TTC549 (cell line): ENCODE data around the gene CNIH1.
"Not testable (repeated sequence)": the region's sequence is repeated elsewhere in the genome, so short reads cannot be mapped to it uniquely, and the experiment has no call there.

Experiments
- FAIRE-seq: peaks from 2 replicates; lab custom pipeline; 2012; peaks lifted over from hg19 to GRCh38; lab: Jason Lieb, UNC

Gene CNIH1

DNA sequence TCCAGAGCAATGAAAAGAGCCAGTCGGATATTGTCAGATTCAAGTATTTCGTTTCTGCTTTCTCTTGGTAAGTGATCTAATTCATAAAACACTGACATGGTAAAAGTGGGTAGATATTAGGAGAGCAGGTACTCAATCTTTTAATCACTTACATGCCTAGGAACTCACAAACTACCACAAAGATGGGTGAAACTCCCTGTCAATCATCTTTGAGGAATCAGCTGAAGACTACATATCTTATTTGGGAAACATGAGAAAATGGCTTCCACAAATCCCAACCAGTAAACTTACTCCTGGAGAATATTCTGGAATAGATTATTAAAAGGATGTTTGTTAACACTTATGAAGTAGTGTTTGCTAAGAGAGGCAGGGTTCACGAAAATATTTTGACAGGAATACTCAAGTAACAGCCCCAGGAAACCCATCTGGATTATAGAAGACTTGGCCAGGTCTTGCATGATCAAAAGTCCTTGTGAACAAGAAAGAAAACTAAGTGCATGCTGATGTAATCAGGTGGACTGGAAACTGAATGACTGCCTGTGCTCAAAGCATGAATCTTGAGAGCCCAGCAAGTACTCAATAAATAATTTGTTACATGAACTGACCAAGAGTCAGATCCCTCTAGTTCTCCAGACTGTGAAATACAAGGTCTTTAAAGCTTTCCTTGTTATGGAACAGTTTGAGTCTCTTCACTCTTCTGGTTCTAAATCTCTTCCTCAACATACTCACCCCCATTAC lies 15.5 kb downstream of the CNIH1 start:
- no peak for FAIRE-seq

DNA sequence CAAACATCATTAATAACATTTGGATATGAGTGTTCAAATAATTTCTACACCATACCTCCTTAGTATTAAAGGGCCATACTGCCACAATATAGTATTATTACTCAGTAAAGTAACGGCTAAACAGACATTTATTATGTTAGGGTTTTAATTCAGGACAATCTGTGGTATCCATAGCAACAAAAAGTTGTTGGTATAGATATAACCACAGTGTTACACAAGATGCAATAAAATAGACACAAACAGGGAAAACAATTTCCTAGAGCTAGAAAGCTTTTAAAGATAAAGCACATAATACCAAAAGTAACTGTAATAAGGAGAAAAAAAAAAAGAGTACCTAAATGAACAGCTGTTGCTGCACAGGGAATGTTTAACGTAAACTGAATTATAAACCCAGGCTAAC lies 16.1 kb downstream of the CNIH1 start:
- FAIRE-seq, result no peak

DNA sequence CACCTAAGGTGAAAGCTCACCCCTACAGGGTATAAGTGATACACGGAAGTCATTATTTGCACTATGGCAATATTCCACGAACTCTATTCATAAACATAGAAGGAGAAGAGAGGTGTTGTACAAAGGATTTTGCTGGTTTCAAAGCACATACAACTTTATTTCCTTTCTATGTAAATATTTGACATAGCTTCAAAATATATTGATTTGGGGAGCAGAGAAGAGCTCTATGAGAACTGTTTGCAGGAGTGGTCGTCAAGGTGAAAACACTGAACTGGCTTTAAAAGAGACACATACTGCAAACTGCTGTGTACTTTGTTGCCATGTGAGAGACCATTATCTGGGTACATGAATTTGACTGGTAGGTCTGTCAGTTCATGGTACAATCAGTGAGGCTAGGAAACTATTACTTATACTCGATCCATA lies 16.7 kb downstream of the CNIH1 start:
- no peak for FAIRE-seq

DNA sequence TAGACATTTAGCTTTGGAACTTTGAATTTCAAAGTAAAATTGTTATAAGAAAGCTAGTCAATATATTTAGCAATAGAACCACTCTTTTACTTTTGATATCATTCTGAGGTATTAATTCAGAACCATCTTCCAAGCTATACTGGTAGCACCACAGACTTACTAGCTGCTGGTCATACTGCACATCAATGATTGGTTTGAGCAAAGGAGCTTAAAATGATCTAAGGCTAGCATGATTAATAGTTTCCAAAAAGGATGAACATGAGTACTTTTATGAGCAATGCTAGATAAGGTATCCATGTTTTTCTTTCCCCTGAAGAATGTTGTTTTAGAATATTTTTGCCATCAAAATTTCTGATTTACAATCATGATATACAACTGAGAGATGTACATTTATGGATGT lies 17.2 kb downstream of the CNIH1 start:
- no peak for FAIRE-seq

DNA sequence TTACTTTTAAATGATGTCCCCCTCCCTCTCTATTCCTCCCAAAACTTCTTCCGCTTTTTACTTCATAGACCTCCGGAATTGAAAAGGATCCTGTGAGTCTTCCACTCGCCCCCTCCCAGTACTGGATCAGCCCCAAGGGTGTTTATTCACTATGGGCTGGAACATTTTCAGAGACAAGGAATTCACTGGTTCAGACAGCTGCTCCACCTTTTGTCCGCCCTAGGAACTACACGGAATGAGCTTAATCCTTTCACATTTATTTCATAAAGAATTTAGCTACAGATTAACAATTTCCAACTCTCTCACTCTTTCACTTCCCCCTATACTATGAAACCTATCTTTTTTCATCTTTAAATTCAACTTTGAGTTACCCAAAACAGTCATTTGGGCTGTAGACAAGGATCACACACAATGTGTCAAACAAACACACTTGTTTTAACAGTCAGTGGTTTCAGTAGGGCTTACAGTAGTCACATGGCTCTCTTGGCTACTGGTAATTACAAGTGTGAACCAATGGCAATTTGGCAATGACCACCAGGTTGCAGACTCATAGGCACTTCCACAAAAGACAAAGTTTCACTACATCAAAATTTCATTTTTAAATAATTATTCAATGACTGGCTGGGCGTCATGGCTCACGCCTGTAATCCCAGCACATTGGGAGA lies 20.6 kb downstream of the CNIH1 start:
- FAIRE-seq, result peak; percentile 34

DNA sequence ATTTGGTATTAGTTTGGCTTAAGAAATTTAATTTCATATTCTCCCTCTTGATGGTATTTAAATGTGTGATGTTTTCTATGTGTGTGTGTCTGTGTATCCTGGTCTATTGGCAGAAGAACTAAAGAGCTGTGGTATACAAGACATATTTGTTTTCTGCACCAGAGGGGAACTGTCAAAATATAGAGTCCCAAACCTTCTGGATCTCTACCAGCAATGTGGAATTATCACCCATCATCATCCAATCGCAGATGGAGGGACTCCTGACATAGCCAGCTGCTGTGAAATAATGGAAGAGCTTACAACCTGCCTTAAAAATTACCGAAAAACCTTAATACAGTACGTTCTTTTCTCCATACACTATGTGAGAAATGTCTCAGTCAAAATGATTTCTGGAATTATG lies 29.8 kb downstream of the CNIH1 start:
- FAIRE-seq, result no peak

DNA sequence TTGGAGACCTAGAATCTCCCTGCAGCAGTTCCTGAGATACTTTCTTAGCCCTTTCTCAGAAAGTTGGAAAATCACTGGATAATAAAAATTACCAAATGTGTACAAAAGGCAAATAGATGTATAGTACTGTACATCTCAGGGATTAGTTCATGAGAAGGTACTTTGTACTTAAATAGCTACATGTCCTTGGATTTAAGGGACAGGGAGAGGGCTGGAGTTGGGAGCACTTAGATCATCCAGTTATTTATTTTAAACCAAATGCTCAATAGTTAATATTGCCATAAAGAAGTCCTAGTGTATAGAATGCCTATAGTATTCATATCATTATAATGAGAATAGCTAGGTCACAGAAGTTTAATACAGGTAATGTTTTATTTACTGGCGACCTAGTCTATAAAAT lies 31.0 kb downstream of the CNIH1 start:
- FAIRE-seq, result no peak

DNA sequence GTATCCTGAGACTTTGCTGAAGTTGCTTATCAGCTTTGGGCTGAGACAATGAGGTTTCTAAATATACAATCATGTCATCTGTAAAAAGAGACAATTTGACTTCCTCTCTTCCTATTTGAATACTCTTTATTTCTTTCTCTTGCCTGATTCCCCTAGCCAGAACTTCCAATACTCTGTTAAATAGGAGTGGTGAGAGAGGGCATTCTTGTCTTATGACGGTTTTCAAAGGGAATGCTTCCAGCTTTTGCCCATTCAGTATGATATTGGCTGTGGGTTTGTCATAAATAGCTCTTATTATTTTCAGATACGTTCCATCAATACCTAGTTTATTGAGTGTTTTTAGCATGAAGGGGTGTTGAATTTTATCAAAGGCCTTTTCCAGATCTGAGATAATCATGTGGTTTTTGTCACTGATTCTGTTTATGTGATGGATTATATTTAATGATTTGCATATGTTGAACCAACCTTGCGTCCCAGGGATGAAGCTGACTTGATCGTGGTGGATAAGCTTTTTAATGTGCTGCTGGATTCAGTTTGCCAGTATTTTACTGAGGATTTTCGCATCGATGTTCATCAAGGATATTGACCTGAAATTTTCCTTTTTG lies 37.7 kb downstream of the CNIH1 start:
- FAIRE-seq, result not testable (repeated sequence)

DNA sequence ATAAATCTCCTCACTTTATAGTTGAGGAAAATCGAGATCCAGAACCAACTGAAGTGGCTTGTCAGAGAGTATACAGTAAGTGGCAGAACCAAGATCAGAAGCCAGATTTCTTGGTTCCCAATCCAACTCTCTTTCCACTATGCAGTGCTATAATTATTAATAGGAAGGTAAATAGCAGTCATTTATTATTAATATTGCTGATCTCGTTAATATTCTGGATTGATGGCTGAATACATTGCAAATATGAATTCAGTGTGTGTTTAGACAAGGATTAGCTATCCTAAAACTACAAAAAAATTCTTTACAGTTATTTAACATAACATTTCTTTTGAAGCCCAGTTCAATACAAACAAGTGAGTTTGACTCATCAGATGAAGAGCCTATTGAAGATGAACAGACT lies 41.6 kb downstream of the CNIH1 start:
- no peak for FAIRE-seq

DNA sequence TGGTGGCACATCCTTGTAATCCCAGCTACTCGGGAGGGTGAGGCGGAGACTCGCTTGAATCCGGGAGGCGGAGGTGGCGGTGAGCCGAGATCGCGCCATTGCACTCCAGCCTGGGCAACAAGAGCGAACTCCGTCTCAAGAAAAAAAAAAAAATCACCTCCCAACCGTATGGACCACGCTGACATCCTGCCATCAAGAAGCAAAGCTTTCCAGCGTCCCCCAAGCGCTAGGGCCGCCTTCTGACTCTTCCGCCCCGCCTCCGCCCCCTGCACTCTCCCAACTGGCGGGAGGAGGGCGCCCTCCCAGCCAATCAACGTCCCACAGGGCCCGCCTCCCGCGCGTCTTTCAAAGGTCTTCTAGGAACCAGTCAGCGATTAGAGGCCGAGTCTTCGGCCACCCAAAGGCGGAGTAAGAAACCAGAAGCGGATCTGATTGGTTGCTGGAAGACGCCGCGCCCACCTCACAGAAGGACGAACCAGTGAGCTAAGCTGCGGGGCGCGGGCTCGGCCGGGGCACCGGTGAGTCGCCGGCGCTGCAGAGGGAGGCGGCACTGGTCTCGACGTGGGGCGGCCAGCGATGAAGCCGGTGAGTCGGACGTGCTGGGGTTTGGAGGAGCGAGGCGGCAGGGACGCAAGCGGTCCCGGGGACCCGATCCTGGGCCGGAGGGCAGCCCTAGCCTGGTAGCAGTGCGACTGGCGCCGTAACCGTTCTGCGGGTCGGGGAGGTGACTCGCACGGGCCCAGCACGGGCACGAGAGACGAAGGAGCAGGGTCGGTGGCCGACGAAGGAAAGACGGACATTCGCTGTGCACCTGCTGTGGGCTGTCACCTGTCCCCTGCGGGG lies 44.5 kb downstream of the CNIH1 start, which contains the start of gene CDKN3:
CDKN3 (plus strand) TSS at position 515 of the 843 bp plus-strand sequence; CDS start at position 577, 62 bp downstream.
- FAIRE-seq, result peak; percentile 96

DNA sequence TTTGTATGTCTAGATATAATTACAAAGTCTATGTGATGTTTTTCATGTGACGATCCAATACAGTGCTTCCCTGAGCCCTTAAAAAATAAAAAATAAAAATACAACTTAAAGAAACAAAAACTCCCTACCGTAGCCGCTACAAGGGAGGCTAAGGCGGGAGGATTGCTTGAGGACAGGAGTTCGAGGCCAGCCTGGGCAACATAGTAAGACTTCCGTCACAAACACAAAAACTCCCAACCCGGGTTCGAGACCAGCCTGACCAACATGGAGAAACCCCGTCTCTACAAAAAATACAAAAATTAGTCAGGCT lies 45.0 kb downstream of the CNIH1 start:
- no peak for FAIRE-seq

DNA sequence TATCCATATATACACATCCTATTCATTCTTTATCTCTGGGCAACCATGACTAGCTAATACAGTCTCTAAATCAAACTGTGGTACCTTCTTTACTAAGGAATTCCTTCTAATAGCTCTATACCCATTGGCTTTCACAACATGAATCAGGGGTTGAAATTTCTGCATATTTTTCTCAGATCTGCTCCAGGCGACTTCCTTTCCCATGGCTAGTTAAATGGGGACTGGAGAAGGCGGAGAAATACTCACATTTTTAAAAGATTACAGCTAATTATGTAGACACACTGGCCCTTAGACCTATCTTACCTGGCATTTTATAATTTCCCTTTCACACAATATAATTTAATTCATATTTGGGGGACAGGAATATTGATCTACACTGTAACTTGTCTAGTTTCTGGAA lies 45.5 kb downstream of the CNIH1 start:
- no peak for FAIRE-seq

DNA sequence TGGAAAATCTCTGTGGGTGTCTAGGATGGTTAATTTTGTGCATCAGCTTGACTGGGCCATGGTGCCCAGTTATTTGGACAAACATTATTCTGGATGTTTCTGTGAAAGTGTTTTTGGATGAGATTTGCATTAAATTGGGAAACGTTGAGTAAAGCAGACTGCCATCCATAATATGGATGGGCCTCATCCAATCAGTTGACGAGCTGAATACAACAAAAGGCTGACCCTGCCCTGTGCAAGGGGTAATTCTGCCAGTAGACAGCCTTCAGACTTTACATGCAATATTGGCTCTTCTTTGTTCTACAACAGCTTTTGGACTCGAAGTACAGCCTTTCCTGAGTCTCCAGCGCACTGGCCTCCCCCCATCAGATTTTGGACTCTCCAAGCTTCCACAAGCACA lies 45.9 kb downstream of the CNIH1 start:
- no peak for FAIRE-seq

DNA sequence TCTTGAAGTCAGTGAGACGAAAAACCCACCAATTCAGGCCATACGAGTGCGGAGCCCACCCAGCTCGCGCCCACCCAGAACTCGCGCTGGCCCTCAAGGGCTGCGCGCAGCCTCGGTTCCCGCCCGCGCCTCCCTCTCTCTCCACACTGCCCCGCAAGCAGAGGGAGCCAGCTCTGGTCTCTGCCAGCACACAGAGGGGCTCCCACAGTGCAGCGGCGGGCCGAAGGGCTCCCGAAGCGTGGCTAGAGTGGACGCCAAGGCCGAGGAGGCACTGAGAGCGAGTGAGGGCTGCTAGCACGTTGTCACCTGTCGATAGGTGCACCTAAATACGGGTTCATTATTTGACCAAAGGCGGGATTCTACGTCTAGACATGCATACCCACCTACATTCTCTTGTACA lies 46.6 kb downstream of the CNIH1 start:
- no peak for FAIRE-seq

DNA sequence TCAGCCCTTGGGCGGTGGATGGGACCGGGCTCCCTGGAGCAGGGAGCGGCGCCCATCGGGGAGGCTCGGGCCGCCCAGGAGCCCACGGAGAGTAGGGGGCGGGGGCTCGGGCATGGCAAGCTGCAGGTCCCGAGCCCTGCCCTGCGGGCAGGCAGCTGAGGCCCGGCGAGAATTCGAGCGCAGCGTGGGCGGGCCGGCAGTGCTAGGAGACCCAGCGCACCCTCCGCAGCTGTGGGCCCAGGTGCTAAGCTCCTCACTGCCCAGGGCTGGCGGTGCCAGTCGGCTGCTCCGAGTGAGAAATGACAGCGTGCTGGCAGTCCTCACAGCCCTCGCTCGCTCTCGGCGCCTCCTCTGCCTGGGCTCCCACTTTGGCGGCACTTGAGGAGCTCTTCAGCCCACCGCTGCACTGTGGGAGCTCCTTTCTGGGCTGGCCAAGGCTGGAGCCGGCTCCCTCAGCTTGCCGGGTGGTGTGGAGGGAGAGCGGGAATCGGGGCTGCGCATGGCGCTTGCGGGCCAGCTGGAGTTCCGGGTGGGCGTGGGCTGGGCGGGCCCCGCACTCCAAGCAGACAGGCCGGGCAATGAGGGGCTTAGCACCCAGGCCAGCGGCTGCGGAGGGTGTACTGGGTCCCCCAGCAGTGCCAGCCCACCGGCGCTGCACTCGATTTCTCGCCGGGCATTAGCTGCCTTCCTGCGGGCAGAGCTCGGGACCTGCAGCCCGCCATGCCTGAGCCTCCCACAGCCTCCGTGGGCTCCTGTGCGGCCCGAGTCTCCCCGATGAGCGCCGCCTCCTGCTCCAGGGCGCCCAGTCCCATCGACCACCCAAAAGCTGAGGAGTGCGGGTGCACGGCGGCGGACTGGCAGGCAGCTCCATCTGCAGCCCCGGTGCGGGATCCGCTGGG lies 47.9 kb downstream of the CNIH1 start:
- FAIRE-seq, result not testable (repeated sequence)

DNA sequence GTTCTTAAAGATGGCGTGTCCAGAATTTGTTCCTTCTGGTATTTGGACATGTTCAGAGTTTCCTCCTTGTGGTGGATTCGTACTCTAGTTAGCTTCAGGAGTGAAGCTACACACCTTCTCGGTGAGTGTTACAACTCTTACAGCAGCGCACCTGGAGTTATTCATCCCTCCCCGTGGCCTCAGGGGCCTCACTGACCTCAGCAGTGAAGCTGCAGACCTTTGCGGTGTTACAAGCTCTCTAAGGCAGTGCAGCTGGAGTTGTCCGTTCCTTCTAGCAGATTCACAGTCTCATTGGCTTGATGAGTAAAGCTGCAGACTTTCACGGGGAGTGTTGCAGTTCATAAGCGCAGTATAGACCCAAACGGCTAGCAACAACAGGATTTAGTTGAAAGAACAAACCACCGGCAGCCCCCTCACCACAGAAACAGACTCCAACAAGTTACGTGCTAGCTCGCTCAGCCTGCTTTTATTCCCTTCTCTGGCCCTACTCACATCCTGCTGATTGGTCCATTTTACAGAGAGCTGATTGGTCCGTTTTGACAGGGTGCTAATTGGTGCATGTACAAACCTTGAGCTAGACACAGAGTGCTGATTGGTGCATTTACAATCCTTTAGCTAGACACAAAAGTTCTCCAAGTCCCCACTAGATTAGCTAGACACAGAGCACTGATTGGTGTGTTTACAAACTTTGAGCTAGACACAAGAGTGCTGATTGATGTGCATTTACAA lies 48.9 kb downstream of the CNIH1 start:
- no peak for FAIRE-seq

DNA sequence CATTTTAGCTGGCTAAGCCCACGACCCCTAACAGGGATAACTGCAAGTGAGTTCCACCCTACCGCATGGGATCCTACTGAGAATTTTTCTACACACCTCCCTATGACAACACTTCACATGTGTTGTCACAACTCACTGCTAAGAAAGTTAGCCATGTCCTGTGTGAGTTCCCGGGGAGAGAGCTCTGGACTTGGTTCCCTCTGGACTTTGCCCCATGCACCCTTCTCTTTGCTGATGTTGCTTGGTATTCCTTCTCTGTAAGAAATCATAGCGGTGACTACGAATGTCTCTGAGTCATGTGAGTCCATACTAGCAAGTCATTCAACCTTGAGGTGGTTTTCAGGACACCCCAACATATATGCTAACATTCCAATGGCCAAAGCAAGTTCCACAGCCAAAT lies 53.8 kb downstream of the CNIH1 start:
- FAIRE-seq, result no peak

DNA sequence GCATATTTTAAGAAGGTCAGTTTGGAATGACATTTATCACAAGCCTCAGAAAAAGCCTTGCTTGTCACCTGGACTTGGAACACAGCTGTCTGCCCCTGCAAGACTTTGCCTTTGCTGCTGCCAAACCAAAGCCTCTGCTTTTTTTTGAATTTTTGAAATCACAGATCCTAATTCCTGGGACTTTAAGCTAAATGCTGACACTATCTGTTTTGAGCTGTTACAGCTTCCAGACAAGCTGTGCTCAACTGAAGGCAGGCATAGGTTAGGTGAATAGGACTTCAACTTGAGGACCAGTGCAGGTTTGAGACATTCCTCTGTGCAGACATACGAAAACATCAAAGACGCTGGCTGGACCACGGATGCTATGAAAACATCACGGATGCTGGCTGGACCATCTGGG lies 55.6 kb downstream of the CNIH1 start:
- no peak for FAIRE-seq

DNA sequence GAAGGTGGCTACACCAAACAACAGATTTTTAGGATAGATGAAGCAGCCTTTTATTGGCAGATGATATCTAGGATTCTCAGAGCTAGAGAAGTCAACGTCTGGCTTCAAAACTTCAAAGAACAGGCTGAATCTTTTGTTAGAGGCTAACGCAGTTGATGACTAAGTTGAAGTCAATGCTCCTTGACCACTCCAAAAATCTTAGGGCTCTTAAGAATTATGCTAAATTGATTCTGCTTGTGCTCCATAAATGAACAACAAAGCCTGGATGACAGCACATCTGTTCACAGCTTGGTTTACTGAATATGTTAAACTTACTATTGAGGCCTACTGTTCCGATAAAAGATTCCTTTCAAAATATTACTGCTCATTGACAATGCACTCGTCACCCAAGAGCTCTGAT lies 57.3 kb downstream of the CNIH1 start:
- FAIRE-seq, result no peak

DNA sequence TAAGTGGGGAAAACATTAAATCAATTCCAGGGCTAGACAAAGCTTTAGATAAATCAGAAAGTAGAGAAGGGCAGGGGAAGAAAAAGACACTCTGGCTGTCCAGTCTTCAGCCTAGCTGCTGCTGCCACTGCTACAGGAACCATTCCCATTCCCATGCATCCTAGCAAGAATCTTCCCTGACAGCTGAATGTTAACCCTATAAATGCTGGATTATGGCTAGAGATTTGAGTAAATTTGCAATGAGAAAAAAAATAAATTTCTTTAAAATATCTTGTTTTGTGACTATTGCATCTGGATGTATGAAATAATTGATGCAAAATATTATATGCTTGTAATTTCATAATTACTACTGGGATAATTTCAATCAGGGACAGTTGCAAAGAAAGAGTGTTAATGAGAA lies 59.4 kb downstream of the CNIH1 start:
- no peak for FAIRE-seq

DNA sequence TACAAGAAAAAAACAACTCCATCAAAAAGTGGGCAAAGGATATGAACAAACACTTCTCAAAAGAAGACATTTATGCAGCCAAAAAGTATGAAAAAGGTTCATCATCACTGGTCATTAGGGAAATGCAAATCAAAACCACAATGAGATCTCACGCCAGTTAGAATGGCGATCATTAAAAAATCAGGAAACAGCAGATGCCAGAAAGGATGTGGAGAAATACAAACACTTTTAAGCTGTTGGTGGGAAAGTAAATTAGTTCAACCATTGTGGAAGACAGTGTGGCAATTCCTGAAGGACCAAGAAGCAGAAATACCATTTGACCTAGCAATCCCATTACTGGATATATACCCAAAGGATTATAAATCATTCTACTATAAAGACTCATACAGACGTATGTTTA lies 60.6 kb downstream of the CNIH1 start:
- FAIRE-seq, result not testable (repeated sequence)
